GM18870 (cell line): ENCODE measurements around the gene OGFOD2.

ENCODE experiments used
- ATAC-seq: cut with Tn5 transposase; IDR thresholded peaks from one replicate; pipeline ENCODE4 v1.9.1; 2021; ENCODE audit warnings: moderate library complexity; ENCODE audit not compliant: unreplicated experiment

Gene OGFOD2

GRCh38 chr12:122951406-122951805 is 23.6 kb upstream of the OGFOD2 start:
- ATAC-seq, result no peak

GRCh38 chr12:122951979-122952892 is 22.8 kb upstream of the OGFOD2 start:
- peak; percentile 43 for ATAC-seq

GRCh38 chr12:122955156-122955555 is 19.9 kb upstream of the OGFOD2 start:
- no peak for ATAC-seq

- no peak for ATAC-seq
Measured at GRCh38 chr12:122956035-122956434, 19.0 kb upstream of the OGFOD2 start.

GRCh38 chr12:122958198-122958888 is 16.7 kb upstream of the OGFOD2 start:
- ATAC-seq, result no peak

- no peak for ATAC-seq
Measured at GRCh38 chr12:122959566-122960192, 15.4 kb upstream of the OGFOD2 start.

GRCh38 chr12:122960193-122960569 is 14.9 kb upstream of the OGFOD2 start:
- ATAC-seq, result no peak

GRCh38 chr12:122961531-122962329 is 13.3 kb upstream of the OGFOD2 start:
- no peak for ATAC-seq

- ATAC-seq, result no peak
Measured at GRCh38 chr12:122963941-122964265, 11.1 kb upstream of the OGFOD2 start.

GRCh38 chr12:122964439-122965257 is 10.4 kb upstream of the OGFOD2 start:
- ATAC-seq, result no peak

GRCh38 chr12:122965321-122965751 is 9.7 kb upstream of the OGFOD2 start:
- no peak for ATAC-seq

GRCh38 chr12:122965851-122966742 is 8.9 kb upstream of the OGFOD2 start, which contains the start of gene ABCB9:
ABCB9 (minus strand) TSS chr12:122966463; CDS start chr12:122960235, 6,228 bp downstream.
- ATAC-seq, result no peak

- ATAC-seq, result no peak
Measured at GRCh38 chr12:122966743-122967550, 8.1 kb upstream of the OGFOD2 start.

- ATAC-seq, result no peak
Measured at GRCh38 chr12:122968104-122968503, 6.9 kb upstream of the OGFOD2 start.

GRCh38 chr12:122969676-122970075 is 5.4 kb upstream of the OGFOD2 start:
- no peak for ATAC-seq

GRCh38 chr12:122974274-122974891 is 661 bp upstream of the OGFOD2 start:
- ATAC-seq, result peak; percentile 65

- no peak for ATAC-seq
Measured at GRCh38 chr12:122975790-122976647, 975 bp downstream of the OGFOD2 start.
